ENCODE results near the gene EPHA3. TPM values are rescaled to one million over a fixed set of nuclear protein-coding genes. Genes with fewer than 3 reads are reported as not detected.

EPHA3 gene
- total and polyA plus RNA-seq, 9 of the 15 experiments (the other 6 are each of a cell fraction or from before 2014, with no cell fraction given): not detected

- Histone ChIP-seq H3K9me1 (ENCODE audit: control insufficient read depth, insufficient read depth, low read length) (no peaks in the 10 kb centered on the region), H3K27me3 (ENCODE audit: control insufficient read depth in 2 of 2, insufficient read depth in 2 of 2, low read length in 2 of 2) (no peaks in the 10 kb centered on the region), H2AFZ (ENCODE audit: low read depth, low read length) (no peak overlapping the region), H3K27ac (ENCODE audit: extremely low read depth, low read depth, low read length) (no peak overlapping the region), H4K20me1 (replicated peaks; ENCODE audit: control insufficient read depth, insufficient read depth, low read length) (no peaks in the 10 kb centered on the region), H3K4me1 (replicated peaks in 1 of 2; ENCODE audit: control insufficient read depth in 2 of 2, insufficient read depth in 2 of 2, low read length in 2 of 2) (no peaks in the 10 kb centered on the region), H3K9me3 (replicated peaks; ENCODE audit: control insufficient read depth, insufficient read depth, low read depth, low read length) (no peaks in the 10 kb centered on the region), H3K9ac (ENCODE audit: insufficient read depth in 1 of 2, low read depth in 2 of 2, low read length in 2 of 2) (no peak overlapping the region), H3K4me3 (no peak overlapping the region), H3K4me2 (ENCODE audit: insufficient read depth, low read length) (no peak overlapping the region), H3K79me2 (ENCODE audit: control insufficient read depth, insufficient read depth, low read length) (no peaks in the 10 kb centered on the region), H3K36me3 (ENCODE audit: control insufficient read depth, insufficient read depth, low read length) (no peaks in the 10 kb centered on the region)
- intact Hi-C loops (cut with micrococcal nuclease) (no loop called here), in situ Hi-C loops (cut with MboI) (no loop called here)
- ChIA-PET CTCF (ENCODE audit: low intra/inter-chr PET ratio) (no interaction called here), POLR2A (no interaction called here)
- ATAC-seq: no peak
- BruUV-seq (replicated peaks): no TSS peak
- TF ChIP-seq CXXC5 (CRISPR knock-in tag; IDR thresholded peaks at IDR 0.05) (no peak), EWSR1 (IDR thresholded peaks at IDR 0.05; ENCODE audit: borderline replicate concordance, low read depth, partially characterized antibody) (no peak), POLR3G (IDR thresholded peaks at IDR 0.05; ENCODE audit: extremely low read depth, insufficient read length, insufficient replicate concordance) (no peak), CGGBP1 (CRISPR knock-in tag; IDR thresholded peaks at IDR 0.05) (no peak), TRIM24 (IDR thresholded peaks at IDR 0.05) (no peak), MBD1 (CRISPR knock-in tag; IDR thresholded peaks at IDR 0.05) (no peak), KAT8 (IDR thresholded peaks at IDR 0.05; ENCODE audit: low read depth) (no peak), ZFPM2 (CRISPR knock-in tag; IDR thresholded peaks at IDR 0.05) (no peak), ZBTB43 (CRISPR knock-in tag; IDR thresholded peaks at IDR 0.05) (no peak), ZNF398 (CRISPR knock-in tag; IDR thresholded peaks at IDR 0.05) (no peak), GATAD2B (IDR thresholded peaks at IDR 0.05; ENCODE audit: borderline replicate concordance) (no peak), RBM34 (IDR thresholded peaks at IDR 0.05; ENCODE audit: borderline replicate concordance, insufficient read depth, low read length) (no peak), ZNF41 (CRISPR knock-in tag; conservative IDR thresholded peaks at IDR 0.05) (no peak), NR3C1 (CRISPR knock-in tag; IDR thresholded peaks at IDR 0.05) (no peak)
- no peak for DNase-seq (ENCODE audit: extremely low read depth in 1 of 4, low spot score in 3 of 4)
- no peak for FAIRE-seq
These were observed 288.6 kb downstream of the EPHA3 start for GRCh38 chr3:89395996-89396395.

Data from K562 (cell line).